ENCODE measurements around the gene FCRL1. TPM values are rescaled to one million over a fixed set of nuclear protein-coding genes. Genes with fewer than 3 reads are reported as not detected.

The FCRL1 gene
- total and polyA plus RNA-seq, 10 of the 15 experiments (the other 5 are each of a cell fraction or from before 2014, with no cell fraction given): 0.23 to 2.4 (median 0.87) TPM; not detected in 2

- TF ChIP-seq ELK1 (IDR thresholded peaks at IDR 0.05; ENCODE audit: low read depth, low read length) (no peak), EGR1 (IDR thresholded peaks at IDR 0.05; ENCODE audit: borderline replicate concordance in 1 of 2, low read depth in 2 of 2, low read length in 2 of 2) (no peak), HCFC1 (IDR thresholded peaks at IDR 0.05; ENCODE audit: low read length) (no peak), HDAC2 (IDR thresholded peaks at IDR 0.05) (no peak), CBX5 (IDR thresholded peaks at IDR 0.05; ENCODE audit: low read depth) (no peak), POLR2AphosphoS2 (IDR thresholded peaks at IDR 0.05; ENCODE audit: low read depth, low read length) (no peak), FOXK2 (IDR thresholded peaks at IDR 0.05) (no peak)
- TF ChIP-seq, protein P1, sequence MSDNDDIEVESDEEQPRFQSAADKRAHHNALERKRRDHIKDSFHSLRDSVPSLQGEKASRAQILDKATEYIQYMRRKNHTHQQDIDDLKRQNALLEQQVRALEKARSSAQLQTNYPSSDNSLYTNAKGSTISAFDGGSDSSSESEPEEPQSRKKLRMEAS (IDR thresholded peaks at IDR 0.05; ENCODE audit: low read depth, low read length): no peak
These were observed 48.7 kb upstream of the FCRL1 start (continued) for GRCh38 chr1:157868654-157869053.

DNA sequence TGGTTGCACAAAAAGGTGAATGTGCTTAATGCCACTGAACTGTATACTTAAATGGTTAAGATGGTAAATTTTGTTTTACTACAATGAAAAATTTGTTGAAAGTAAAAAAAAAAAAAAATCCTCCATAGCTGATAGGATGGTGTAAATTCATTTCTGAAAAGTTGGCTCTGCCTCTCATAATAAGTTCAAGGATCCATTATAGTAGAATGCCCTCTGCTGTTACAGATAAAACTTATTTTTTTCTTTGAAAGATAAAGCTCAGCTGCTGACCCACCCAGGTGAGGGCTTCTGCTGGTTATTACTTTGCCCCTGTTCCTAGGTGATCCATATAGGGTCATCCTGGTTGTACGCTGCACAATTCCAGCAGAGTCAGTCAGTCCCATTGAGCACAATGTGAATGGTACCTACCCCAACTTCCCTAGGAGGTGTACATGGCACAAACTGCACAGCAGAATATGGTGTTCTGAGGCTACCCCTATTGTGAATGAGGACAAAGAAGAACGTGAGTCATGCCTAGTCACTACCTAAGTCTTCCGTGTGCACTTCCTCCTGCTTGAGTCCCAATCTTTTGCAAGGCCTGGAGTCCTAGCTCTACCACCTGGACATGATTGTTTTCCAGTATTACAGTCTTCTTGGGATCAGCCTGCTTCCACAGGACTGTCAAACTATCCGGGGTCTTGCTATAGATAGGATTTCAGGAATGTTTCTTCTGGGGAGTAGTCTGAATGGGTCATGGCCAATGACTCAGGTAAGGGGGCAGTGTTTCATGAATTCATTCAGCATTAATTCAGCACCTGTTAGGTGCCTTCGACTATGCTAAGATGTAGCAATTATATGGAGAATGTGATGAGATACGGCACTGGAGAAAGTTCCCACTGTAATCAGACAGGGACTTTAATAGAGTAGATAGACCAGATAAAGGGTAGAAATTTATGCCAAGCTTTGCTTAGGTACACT is 42.5 kb upstream of the FCRL1 start:
- in situ Hi-C loops (cut with MboI): no loop called here
- H4K20me1 ChIP-seq (ENCODE audit: control insufficient read depth, insufficient read depth): no peaks in the 10 kb centered on the region
- no peaks in the 10 kb centered on the region for H3K36me3 ChIP-seq (ENCODE audit: control insufficient read depth in 2 of 2, insufficient read depth in 2 of 2, low read length in 1 of 2)
- DNase-seq (ENCODE audit: low read depth, low spot score) (no peak), ATAC-seq (no peak), FAIRE-seq (peak; percentile 68)
- TF ChIP-seq STAT1 (conservative IDR thresholded peaks at IDR 0.05) (no peak), ZNF24 (IDR thresholded peaks at IDR 0.05) (no peak), RUNX3 (IDR thresholded peaks at IDR 0.05; ENCODE audit: low read length) (no peak), TARDBP (IDR thresholded peaks at IDR 0.05; ENCODE audit: borderline replicate concordance) (no peak), SMC3 (IDR thresholded peaks at IDR 0.05; ENCODE audit: borderline replicate concordance, low read length) (peak; percentile 34; the same call in 1 of the 2 replicates), RAD21 (IDR thresholded peaks at IDR 0.05; ENCODE audit: insufficient read depth, low read depth, low read length) (peak; percentile 64), IRF5 (IDR thresholded peaks at IDR 0.05; ENCODE audit: borderline replicate concordance) (no peak)
- TF ChIP-seq, protein P2, sequence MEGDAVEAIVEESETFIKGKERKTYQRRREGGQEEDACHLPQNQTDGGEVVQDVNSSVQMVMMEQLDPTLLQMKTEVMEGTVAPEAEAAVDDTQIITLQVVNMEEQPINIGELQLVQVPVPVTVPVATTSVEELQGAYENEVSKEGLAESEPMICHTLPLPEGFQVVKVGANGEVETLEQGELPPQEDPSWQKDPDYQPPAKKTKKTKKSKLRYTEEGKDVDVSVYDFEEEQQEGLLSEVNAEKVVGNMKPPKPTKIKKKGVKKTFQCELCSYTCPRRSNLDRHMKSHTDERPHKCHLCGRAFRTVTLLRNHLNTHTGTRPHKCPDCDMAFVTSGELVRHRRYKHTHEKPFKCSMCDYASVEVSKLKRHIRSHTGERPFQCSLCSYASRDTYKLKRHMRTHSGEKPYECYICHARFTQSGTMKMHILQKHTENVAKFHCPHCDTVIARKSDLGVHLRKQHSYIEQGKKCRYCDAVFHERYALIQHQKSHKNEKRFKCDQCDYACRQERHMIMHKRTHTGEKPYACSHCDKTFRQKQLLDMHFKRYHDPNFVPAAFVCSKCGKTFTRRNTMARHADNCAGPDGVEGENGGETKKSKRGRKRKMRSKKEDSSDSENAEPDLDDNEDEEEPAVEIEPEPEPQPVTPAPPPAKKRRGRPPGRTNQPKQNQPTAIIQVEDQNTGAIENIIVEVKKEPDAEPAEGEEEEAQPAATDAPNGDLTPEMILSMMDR (IDR thresholded peaks at IDR 0.05 in 2 of 3, conservative IDR thresholded peaks at IDR 0.05 in 1 of 3; ENCODE audit: control insufficient read depth in 2 of 3, extremely low read depth in 1 of 3, insufficient read depth in 1 of 3, low read depth in 3 of 3, low read length in 3 of 3): 0 out of 6 replicates have a peak, but pooled peaks of 1 of the 3 experiments have one; percentile 7
- peaks cover 0 to 3% of the 10 kb centered on the region in 2 experiments; a peak in 2 of 4 replicates for H3K27me3 ChIP-seq (replicated peaks in 1 of 2; ENCODE audit: control insufficient read depth in 2 of 2, insufficient read depth in 2 of 2, low read length in 1 of 2)
- H2AFZ ChIP-seq (ENCODE audit: control insufficient read depth, low read depth, low read length): no peak overlapping the region
- ChIA-PET CTCF (interaction anchor here (0.6 to 1.7 kb wide), 10 partner anchors 13 to 357 kb away, joined by 3 to 8 read pairs (median 3); partner anchors contain the start of gene FCRL2), SMC1A (ENCODE audit: uncharacterized antibody, unreplicated experiment) (interaction anchor here (0.8 to 2.1 kb wide), 2 partner anchors 172 to 282 kb away, joined by 3 to 13 read pairs; no protein-coding TSS in a partner anchor), POLR2A (interaction anchor here (0.7 kb wide), 1 partner anchor 267 kb away, joined by 3 read pairs; no protein-coding TSS in a partner anchor), RAD21 (ENCODE audit: unreplicated experiment) (interaction anchor here (0.7 to 1.6 kb wide), 4 partner anchors 92 to 284 kb away, joined by 3 to 8 read pairs (median 4); no protein-coding TSS in a partner anchor)
- no peak overlapping the region for H3K27ac ChIP-seq (ENCODE audit: control insufficient read depth, insufficient read depth)
- H3K79me2 ChIP-seq (ENCODE audit: control insufficient read depth, insufficient read depth, low read length): no peaks in the 10 kb centered on the region
- H3K9me3 ChIP-seq (replicated peaks; ENCODE audit: control insufficient read depth, insufficient read depth, low read length): no peaks in the 10 kb centered on the region
- H3K4me1 ChIP-seq (ENCODE audit: control insufficient read depth, insufficient read depth, low read length): no peaks in the 10 kb centered on the region
- WGBS (ENCODE audit: insufficient coverage, insufficient replicate concordance, low lambda C conversion rate, missing lambda C conversion rate): 49% methylated on average over 6 of the region's 6 CpGs
- no peak overlapping the region for H3K4me2 ChIP-seq (ENCODE audit: control insufficient read depth, insufficient read depth)
- H3K9ac ChIP-seq (ENCODE audit: control insufficient read depth, insufficient read depth, low read length): no peak overlapping the region
- no TSS peak for BruUV-seq (replicated peaks)
- H3K4me3 ChIP-seq: no peak overlapping the region
- intact Hi-C loops (cut with micrococcal nuclease; ENCODE audit: unreplicated experiment): loop anchor here (10.0 kb wide), 1 partner anchor 278 kb away; no protein-coding TSS in a partner anchor
